Smooth muscle cell (in vitro differentiated cells): ENCODE results near the gene MAX. TPM values are rescaled to one million over a fixed set of nuclear protein-coding genes. Genes with fewer than 3 reads are reported as not detected.

Source experiments
- DNase-seq: peaks from one replicate; lab custom pipeline; 2025; ENCODE audit not compliant: unreplicated experiment; lab: John Stamatoyannopoulos, UW
- H2AFZ ChIP-seq: fragments of 200-600 bp; sonication (generic); 2 replicates; pipeline ENCODE4 v1.6.0; 2016; ENCODE audit warnings: antibody characterized with exemption, low read depth, mild to moderate bottlenecking
- H3F3A ChIP-seq: fragments of 200-600 bp; sonication (generic); 2 replicates; pipeline ENCODE4 v1.6.0; 2017; ENCODE audit warnings: antibody characterized with exemption, low read depth
- H3K27ac ChIP-seq: fragments of 200-600 bp; sonication (generic); 2 replicates; pipeline ENCODE4 v1.5.1; 2016; ENCODE audit warnings: low read depth, mild to moderate bottlenecking
- H3K27me3 ChIP-seq: fragments of 200-600 bp; sonication (generic); 2 replicates; pipeline ENCODE4 v1.6.1; 2016; ENCODE audit warnings: low read depth, mild to moderate bottlenecking
- H3K36me3 ChIP-seq: fragments of 200-600 bp; sonication (generic); 2 replicates; pipeline ENCODE4 v1.5.1; 2016; ENCODE audit warnings: low read depth
- H3K4me1 ChIP-seq: fragments of 200-600 bp; sonication (generic); 2 replicates; pipeline ENCODE4 v1.5.1; 2016; ENCODE audit warnings: low read depth
- H3K4me2 ChIP-seq: fragments of 200-600 bp; sonication (generic); 2 replicates; pipeline ENCODE4 v1.6.0; 2016; ENCODE audit warnings: mild to moderate bottlenecking
- H3K4me3 ChIP-seq: fragments of 200-600 bp; sonication (generic); 2 replicates; pipeline ENCODE4 v1.5.1; 2016; ENCODE audit warnings: mild to moderate bottlenecking
- H3K79me2 ChIP-seq: fragments of 200-600 bp; sonication (generic); 2 replicates; pipeline ENCODE4 v1.6.0; 2016; ENCODE audit warnings: low read depth, mild to moderate bottlenecking
- H3K9ac ChIP-seq: fragments of 200-600 bp; sonication (generic); 2 replicates; pipeline ENCODE4 v1.6.0; 2016; ENCODE audit warnings: low read depth
- H3K9me3 ChIP-seq: fragments of 200-600 bp; sonication (generic); replicated peaks from 2 replicates; pipeline ENCODE4 v1.5.1; 2016; ENCODE audit warnings: low read depth
- H4K20me1 ChIP-seq: fragments of 200-600 bp; sonication (generic); 2 replicates; pipeline ENCODE4 v1.6.0; 2016; ENCODE audit warnings: low read depth
- CTCF ChIP-seq: fragments of 200-600 bp; sonication (generic); IDR thresholded peaks from 2 replicates; pipeline ENCODE4 v1.5.1; 2017; ENCODE audit warnings: borderline replicate concordance, mild to moderate bottlenecking, antibody characterized with exemption; ENCODE audit not compliant: insufficient read depth, poor library complexity, severe bottlenecking
- WGBS: methylation state at CpG from one replicate; pipeline ENCODE4 v1.1.7; 2016; ENCODE audit warnings: low lambda C conversion rate; 5-methylcytosine and 5-hydroxymethylcytosine counted together
- polyA plus RNA-seq: library from polyadenylated mRNA; unstranded; fragments of >200 nt; fragmentation: Nextera tagmentation; extraction: Ambion mirVana; gene quantifications from 2 replicates; pipeline ENCODE4 v1.2.1, GENCODE V29; 2016
- total RNA-seq: library from RNA; depleted of rRNA; stranded (reverse); fragments of >200 nt; gene quantifications from 2 replicates; pipeline ENCODE4 v1.2.3, GENCODE V29; 2014

MAX gene
- total and polyA plus RNA-seq, 2 experiments from 2014 or later, result 30.1 to 37.5 TPM

DNA sequence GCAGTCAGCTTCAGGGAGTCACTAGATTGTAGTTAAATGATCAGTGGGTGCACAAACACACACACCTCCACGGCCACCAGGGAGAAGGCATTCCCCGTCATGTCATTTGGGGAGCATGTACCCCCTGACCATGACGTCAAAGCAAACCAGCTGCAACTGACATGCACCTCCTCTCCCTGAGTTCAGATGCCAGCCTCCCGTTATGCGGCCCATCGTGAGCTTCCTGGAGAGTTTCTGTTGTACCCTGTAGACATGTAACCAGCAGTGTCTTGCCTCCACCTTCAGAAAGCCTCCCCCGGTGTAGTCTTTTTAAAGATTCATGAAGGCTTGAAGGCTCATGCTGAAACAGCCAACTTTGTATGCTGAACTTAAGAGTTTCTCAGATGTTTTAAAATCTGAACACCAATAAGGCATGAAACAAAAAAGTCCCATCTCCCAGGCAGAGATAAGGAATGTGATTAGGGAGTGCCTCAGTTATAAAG lies 60.8 kb downstream of the MAX start:
- H4K20me1 ChIP-seq, result peaks cover 2% of the 10 kb centered on the region
- H3K27ac ChIP-seq, result no peak overlapping the region
- DNase-seq, result no peak
- TF ChIP-seq CTCF, result no peak
- no peak overlapping the region for H3K4me2 ChIP-seq
- 98% methylated on average over 7 of the region's 7 CpGs for WGBS
- H3F3A ChIP-seq, result peaks cover 5% of the 10 kb centered on the region
- H2AFZ ChIP-seq, result no peak overlapping the region
- no peaks in the 10 kb centered on the region for H3K9me3 ChIP-seq
- H3K9ac ChIP-seq, result no peak overlapping the region
- no peaks in the 10 kb centered on the region for H3K27me3 ChIP-seq
- H3K4me1 ChIP-seq, result peaks cover 9% of the 10 kb centered on the region
- no peak overlapping the region for H3K4me3 ChIP-seq
- no peaks in the 10 kb centered on the region for H3K36me3 ChIP-seq
- no peaks in the 10 kb centered on the region for H3K79me2 ChIP-seq

DNA sequence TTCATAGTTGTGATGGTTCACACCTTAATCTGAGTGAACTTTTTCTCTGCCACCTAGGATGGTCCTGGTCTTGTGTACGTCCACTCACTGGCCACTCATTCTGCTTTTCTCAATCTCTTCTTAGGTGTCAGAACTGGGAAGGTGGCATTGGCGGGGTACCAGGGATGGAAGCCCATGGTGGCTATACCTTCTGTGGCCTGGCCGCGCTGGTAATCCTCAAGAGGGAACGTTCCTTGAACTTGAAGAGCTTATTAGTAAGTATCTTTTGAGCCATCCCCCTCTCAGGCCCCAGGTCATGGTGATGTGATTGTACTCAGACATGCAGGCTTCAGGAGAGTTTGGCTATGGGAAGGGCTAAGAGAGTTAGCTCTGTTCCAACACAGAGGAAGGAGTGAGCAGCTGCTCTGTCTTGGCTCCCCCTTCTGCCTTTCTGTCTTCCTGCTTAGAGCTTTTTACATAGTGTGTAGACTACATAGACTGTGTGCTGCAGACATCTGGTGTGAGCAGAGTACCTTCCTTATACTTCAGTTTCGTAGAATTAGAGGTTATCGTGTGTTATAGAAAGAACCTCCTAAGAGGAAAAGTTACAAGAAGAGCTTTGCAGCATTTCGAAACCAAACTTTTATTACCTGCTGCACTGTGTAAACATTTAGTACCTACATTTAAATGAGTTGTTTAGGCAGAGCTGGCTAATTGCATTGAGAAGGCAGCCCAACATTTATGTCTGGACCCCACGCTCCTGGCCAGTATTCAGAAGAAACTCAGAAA lies 61.5 kb downstream of the MAX start:
- TF ChIP-seq CTCF, result no peak
- H3K79me2 ChIP-seq, result no peaks in the 10 kb centered on the region

GRCh38 chr14:65038966-65039365 lies 63.4 kb downstream of the MAX start:
- H3K4me1 ChIP-seq, result peaks cover 9% of the 10 kb centered on the region
- H3K4me2 ChIP-seq, result peak overlapping the region; percentile 51
- peaks cover 2% of the 10 kb centered on the region for H4K20me1 ChIP-seq
- H3K27me3 ChIP-seq, result no peaks in the 10 kb centered on the region
- H3K9ac ChIP-seq, result no peak overlapping the region
- no peak overlapping the region for H2AFZ ChIP-seq
- H3K9me3 ChIP-seq, result no peaks in the 10 kb centered on the region
- H3F3A ChIP-seq, result peaks cover 5% of the 10 kb centered on the region
- no peak overlapping the region for H3K27ac ChIP-seq
- H3K79me2 ChIP-seq, result no peaks in the 10 kb centered on the region
- no peak for TF ChIP-seq CTCF
- no peaks in the 10 kb centered on the region for H3K36me3 ChIP-seq
- H3K4me3 ChIP-seq, result no peak overlapping the region
- WGBS, result 44% methylated on average over 2 of the region's 2 CpGs
- DNase-seq, result no peak

More for the DNA sequence above, 61.5 kb downstream of the MAX start:
- Histone ChIP-seq H3K36me3 (no peaks in the 10 kb centered on the region), H3K4me2 (no peak overlapping the region), H2AFZ (no peak overlapping the region), H3K27ac (no peak overlapping the region), H4K20me1 (peaks cover 2% of the 10 kb centered on the region), H3F3A (peaks cover 5% of the 10 kb centered on the region), H3K4me1 (peaks cover 9% of the 10 kb centered on the region), H3K27me3 (no peaks in the 10 kb centered on the region), H3K4me3 (no peak overlapping the region), H3K9me3 (no peaks in the 10 kb centered on the region), H3K9ac (no peak overlapping the region)
- no peak for DNase-seq
- 97% methylated on average over 9 of the region's 9 CpGs for WGBS

GRCh38 chr14:65035049-65035448 lies 67.3 kb downstream of the MAX start:
- no peaks in the 10 kb centered on the region for H3K79me2 ChIP-seq
- H3K9ac ChIP-seq, result no peak overlapping the region
- no peak overlapping the region for H3K4me3 ChIP-seq
- no peaks in the 10 kb centered on the region for H3K9me3 ChIP-seq
- H2AFZ ChIP-seq, result no peak overlapping the region
- H3F3A ChIP-seq, result peaks cover 5% of the 10 kb centered on the region
- no peak for TF ChIP-seq CTCF
- H3K27me3 ChIP-seq, result no peaks in the 10 kb centered on the region
- 94% methylated on average over 4 of the region's 4 CpGs for WGBS
- H4K20me1 ChIP-seq, result no peaks in the 10 kb centered on the region
- H3K4me2 ChIP-seq, result no peak overlapping the region
- peaks cover 9% of the 10 kb centered on the region for H3K4me1 ChIP-seq
- no peak for DNase-seq
- peaks cover 11% of the 10 kb centered on the region for H3K36me3 ChIP-seq
- no peak overlapping the region for H3K27ac ChIP-seq
